Stromal cell of bone marrow (primary cell): ENCODE results near the gene TMEM129.
"Not testable (repeated sequence)": the region's sequence is repeated elsewhere in the genome, so short reads cannot be mapped to it uniquely, and the experiment has no call there.

Source experiments
- DNase-seq: peaks from one replicate; pipeline ENCODE4 v3.0.0-alpha.2; 2012; ENCODE audit warnings: low read depth

TMEM129 gene

GRCh38 chr4:1720163-1720983 lies 750 bp downstream of the TMEM129 start:
- peak; percentile 17 for DNase-seq

- no peak for DNase-seq
Measured at GRCh38 chr4:1718095-1718850, 2.9 kb downstream of the TMEM129 start.

- DNase-seq = no peak
Measured at GRCh38 chr4:1717129-1718094, 3.7 kb downstream of the TMEM129 start.

GRCh38 chr4:1716065-1716945 lies 4.8 kb downstream of the TMEM129 start:
- DNase-seq = no peak

- no peak for DNase-seq
Measured at GRCh38 chr4:1715002-1715758, 5.9 kb downstream of the TMEM129 start.

- DNase-seq = no peak
Measured at GRCh38 chr4:1714303-1715001, 6.7 kb downstream of the TMEM129 start.

- no peak for DNase-seq
Measured at GRCh38 chr4:1713003-1713851, 7.9 kb downstream of the TMEM129 start.

- peak; percentile 78 for DNase-seq
Measured at GRCh38 chr4:1712216-1713002, 8.7 kb downstream of the TMEM129 start, which contains the start of gene SLBP. Gene SLBP (minus strand): TSS chr4:1712319. CDS start chr4:1712188, 131 bp downstream.

GRCh38 chr4:1711571-1712215 lies 9.4 kb downstream of the TMEM129 start:
- peak; percentile 50 for DNase-seq

- no peak for DNase-seq
Measured at GRCh38 chr4:1711055-1711570, 10.0 kb downstream of the TMEM129 start.

- DNase-seq = no peak
Measured at GRCh38 chr4:1708581-1708980, 12.5 kb downstream of the TMEM129 start.

- DNase-seq = no peak
Measured at GRCh38 chr4:1706358-1706757, 14.8 kb downstream of the TMEM129 start.

- DNase-seq = no peak
Measured at GRCh38 chr4:1705732-1706131, 15.4 kb downstream of the TMEM129 start.

- no peak for DNase-seq
Measured at GRCh38 chr4:1703867-1704266, 17.3 kb downstream of the TMEM129 start.

- DNase-seq = not testable (repeated sequence)
Measured at GRCh38 chr4:1701671-1702070, 19.5 kb downstream of the TMEM129 start.

- DNase-seq = no peak
Measured at GRCh38 chr4:1695913-1696312, 25.2 kb downstream of the TMEM129 start.
